Colonic mucosa (tissue), 4 donors: ENCODE data around the gene EID2B. TPM values are rescaled to one million over a fixed set of nuclear protein-coding genes. Genes with fewer than 3 reads are reported as not detected.

Experiments
- DNase-seq: peaks from one replicate; pipeline ENCODE4 v3.0.0-alpha.2; 2020
- H3K27ac ChIP-seq: fragments of 200-600 bp; one replicate; pipeline ENCODE4 v1.8.0; 2021
- H3K27me3 ChIP-seq: fragments of 200-600 bp; one replicate; pipeline ENCODE4 v1.8.0; 2021
- H3K36me3 ChIP-seq: fragments of 200-600 bp; one replicate; pipeline ENCODE4 v1.8.0; 2021
- H3K4me1 ChIP-seq: fragments of 200-600 bp; one replicate; pipeline ENCODE4 v1.8.0; 2021; ENCODE audit warnings: mild to moderate bottlenecking
- H3K4me3 ChIP-seq: fragments of 200-600 bp; one replicate; pipeline ENCODE4 v1.8.0; 2021
- H3K9ac ChIP-seq, 2 donors: one replicate each; pipeline ENCODE4 v1.7.0; 2013; ENCODE audit warnings: control low read depth in 2 of 2, low read depth in 2 of 2, low read length in 2 of 2
- H3K9me3 ChIP-seq: fragments of 200-600 bp; one replicate; pipeline ENCODE4 v1.8.0; 2021
- CTCF ChIP-seq: fragments of 200-600 bp; IDR thresholded peaks from one replicate; pipeline ENCODE4 v1.8.0; 2022; ENCODE audit warnings: antibody characterized with exemption, mild to moderate bottlenecking
- intact Hi-C: fragments of 100-400 bp; cut with DNase I; formaldehyde crosslinking; loops from one replicate; pipeline ENCODE4 v1.14.1; 2022
- total RNA-seq, 2 donors: library from RNA; stranded (reverse); fragmentation: NEBNext Ultra II Directional in 1 of 2; extraction: Animal tissue kit (Norgen Biotek cat#: 25700) in 1 of 2; gene quantifications; one replicate each; pipeline ENCODE4 v1.2.1, GENCODE V29; 2021
- donor health status: healthy.
- donor health status: DM: no; HTN: no; CAD: no.
- donor health status: DM: no; HTN: no; CAD: no.

EID2B gene
- total RNA-seq, 2 donors from 2014 or later: 0.22 to 0.56 TPM

DNA sequence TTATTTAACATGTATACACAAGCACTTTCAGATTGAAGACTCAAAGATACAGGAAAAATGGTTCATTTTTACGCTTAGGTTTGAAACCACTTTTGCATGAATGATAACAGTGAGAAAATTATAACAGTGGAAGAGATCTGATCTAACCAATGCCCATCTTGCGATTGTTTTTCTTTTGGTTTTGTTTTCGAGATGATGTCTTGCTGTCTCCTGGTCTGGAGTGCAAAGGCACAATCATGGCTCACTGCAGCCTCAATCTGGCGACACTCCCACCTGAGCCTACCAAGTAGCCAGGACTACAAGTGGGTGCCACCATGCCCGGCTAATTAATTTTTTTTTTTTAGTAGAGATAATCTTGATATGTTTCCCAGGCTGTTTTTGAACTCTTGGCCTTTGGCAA, 17.5 kb upstream of the EID2B start:
- Histone ChIP-seq H3K27me3 (no peaks in the 10 kb centered on the region), H3K4me1 (no peaks in the 10 kb centered on the region), H3K27ac (no peak overlapping the region), H3K9ac (no peak overlapping the region), H3K36me3 (no peaks in the 10 kb centered on the region), H3K4me3 (no peak overlapping the region), H3K9me3 (no peaks in the 10 kb centered on the region)
- DNase-seq: no peak
- TF ChIP-seq CTCF: no peak
- intact Hi-C loops: loop anchor here (2.0 to 10.0 kb wide), 2 partner anchors 123 to 215 kb away; no protein-coding TSS in a partner anchor

DNA sequence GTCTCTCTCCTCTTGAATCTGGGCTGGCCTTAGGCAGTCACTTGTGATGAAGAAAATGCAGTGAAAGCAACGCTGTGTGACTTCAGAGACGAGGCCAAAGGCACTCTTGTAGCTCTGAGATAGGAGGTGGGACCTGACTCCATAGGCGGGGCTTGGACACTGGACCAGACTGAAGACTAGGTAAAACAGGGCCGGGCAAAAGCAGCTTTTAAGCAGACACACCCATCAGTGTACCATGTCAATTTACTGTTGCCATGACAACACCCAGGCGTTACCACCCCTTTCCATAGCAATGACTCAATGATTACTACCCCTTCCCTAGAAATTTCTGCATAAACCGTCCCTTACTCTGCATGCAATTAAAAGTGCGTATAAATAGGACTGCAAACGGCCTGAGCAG, 13.9 kb upstream of the EID2B start:
- H3K36me3 ChIP-seq: no peaks in the 10 kb centered on the region
- DNase-seq: no peak

GRCh38 chr19:39544911-39545310, 12.3 kb upstream of the EID2B start:
- Histone ChIP-seq H3K9me3 (no peaks in the 10 kb centered on the region), H3K4me1 (no peaks in the 10 kb centered on the region), H3K9ac (no peak overlapping the region), H3K36me3 (no peaks in the 10 kb centered on the region), H3K27me3 (no peaks in the 10 kb centered on the region), H3K27ac (no peak overlapping the region), H3K4me3 (no peak overlapping the region)
- no peak for TF ChIP-seq CTCF
- intact Hi-C loops: no loop called here
- no peak for DNase-seq

More for the DNA sequence above, 13.9 kb upstream of the EID2B start:
- Histone ChIP-seq H3K9me3 (no peaks in the 10 kb centered on the region), H3K27me3 (no peaks in the 10 kb centered on the region), H3K9ac (no peak overlapping the region), H3K4me3 (no peak overlapping the region), H3K27ac (no peak overlapping the region), H3K4me1 (no peaks in the 10 kb centered on the region)
- intact Hi-C loops: no loop called here
- no peak for TF ChIP-seq CTCF

DNA sequence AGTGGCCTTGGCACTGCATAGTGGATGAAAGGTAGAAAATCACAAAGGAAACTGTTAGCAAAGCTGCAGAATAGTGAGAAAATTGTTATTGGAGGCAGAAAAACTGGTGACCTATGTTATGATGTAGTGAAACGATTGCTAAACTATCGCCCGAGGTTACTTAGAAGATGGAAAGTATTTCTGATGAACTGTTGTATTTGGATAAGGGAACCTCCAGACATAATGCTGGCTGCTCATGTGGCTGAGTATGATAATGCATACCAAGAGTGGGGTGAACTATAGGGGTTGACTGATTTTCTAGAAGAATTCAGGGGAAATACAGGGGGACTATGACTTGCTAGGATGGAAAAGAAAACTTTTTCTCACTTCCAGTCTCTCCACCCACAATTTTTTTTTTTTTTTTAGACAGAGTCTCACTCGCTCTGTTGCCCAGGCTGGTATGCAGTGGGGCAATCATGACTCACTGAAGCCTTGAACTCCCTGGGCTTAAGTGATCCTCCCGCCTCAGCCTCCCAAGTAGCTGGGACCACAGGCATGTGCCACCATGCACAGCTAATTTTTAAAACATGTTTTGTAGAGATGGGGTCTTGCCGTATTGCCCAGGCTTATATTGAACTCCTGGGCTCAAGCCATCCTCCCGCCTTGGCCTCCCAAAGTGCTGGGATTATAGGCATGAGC, 11.7 kb upstream of the EID2B start:
- DNase-seq: no peak
- Histone ChIP-seq H3K27me3 (no peaks in the 10 kb centered on the region), H3K9me3 (no peaks in the 10 kb centered on the region), H3K36me3 (no peaks in the 10 kb centered on the region), H3K4me1 (no peaks in the 10 kb centered on the region), H3K27ac (no peak overlapping the region), H3K9ac (no peak overlapping the region), H3K4me3 (no peak overlapping the region)
- TF ChIP-seq CTCF: no peak
- intact Hi-C loops: no loop called here

GRCh38 chr19:39543477-39543857, 10.8 kb upstream of the EID2B start:
- H3K9ac ChIP-seq: no peak overlapping the region
- intact Hi-C loops: no loop called here
- TF ChIP-seq CTCF: no peak

More at GRCh38 chr19:39543477-39543857, 10.8 kb upstream of the EID2B start:
- no peaks in the 10 kb centered on the region for H3K36me3 ChIP-seq
- DNase-seq: no peak
- peaks cover 7% of the 10 kb centered on the region for H3K4me1 ChIP-seq
- no peak overlapping the region for H3K27ac ChIP-seq
- no peaks in the 10 kb centered on the region for H3K27me3 ChIP-seq
- H3K4me3 ChIP-seq: no peak overlapping the region
- H3K9me3 ChIP-seq: no peaks in the 10 kb centered on the region
